Loucy (cell line): Measurements from ENCODE around the gene APOM.

Experiments
- EZH2phosphoT487 ChIP-seq: fragments of 200-600 bp; IDR thresholded peaks from 2 replicates; pipeline ENCODE4 v1.6.1; 2018; ENCODE audit warnings: antibody characterized with exemption, mild to moderate bottlenecking, moderate library complexity, borderline replicate concordance
- TF ChIP-seq, protein P1 (sequence below): fragments of 200-600 bp; sonication (generic); conservative IDR thresholded peaks from 2 replicates; pipeline ENCODE4 v1.5.1; 2014; ENCODE audit warnings: mild to moderate bottlenecking, antibody characterized with exemption, low read length

DNA sequence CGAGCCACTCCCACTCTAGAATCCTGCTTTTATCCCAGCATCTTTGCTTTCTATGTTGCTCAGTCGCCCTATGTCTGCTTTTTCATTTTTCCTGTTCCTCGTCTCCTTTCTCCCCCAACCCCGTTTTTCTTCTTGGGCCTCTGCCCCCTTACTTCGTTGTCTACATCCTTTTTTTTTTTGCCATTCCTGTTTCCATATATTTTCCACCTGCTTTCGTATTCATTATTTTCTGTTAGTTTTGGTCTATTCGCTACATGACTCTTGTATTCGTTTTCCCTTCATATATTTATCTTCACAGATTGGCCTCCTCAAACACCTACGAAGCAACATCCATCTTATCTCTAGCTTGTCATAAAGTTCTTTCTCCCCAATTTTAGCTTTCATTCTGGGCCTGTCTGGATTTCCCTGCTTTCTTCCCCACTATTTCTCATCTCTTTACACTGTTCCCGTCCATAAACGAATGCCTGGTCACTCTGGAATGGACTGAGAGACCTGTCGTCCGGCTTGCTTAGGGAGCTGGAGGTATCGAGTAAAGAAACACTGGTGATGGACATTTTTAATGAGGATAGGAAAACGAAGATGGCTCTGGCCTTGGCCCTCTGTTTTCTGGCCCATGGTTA lies 34.3 kb upstream of the APOM start:
- TF ChIP-seq, protein P1, sequence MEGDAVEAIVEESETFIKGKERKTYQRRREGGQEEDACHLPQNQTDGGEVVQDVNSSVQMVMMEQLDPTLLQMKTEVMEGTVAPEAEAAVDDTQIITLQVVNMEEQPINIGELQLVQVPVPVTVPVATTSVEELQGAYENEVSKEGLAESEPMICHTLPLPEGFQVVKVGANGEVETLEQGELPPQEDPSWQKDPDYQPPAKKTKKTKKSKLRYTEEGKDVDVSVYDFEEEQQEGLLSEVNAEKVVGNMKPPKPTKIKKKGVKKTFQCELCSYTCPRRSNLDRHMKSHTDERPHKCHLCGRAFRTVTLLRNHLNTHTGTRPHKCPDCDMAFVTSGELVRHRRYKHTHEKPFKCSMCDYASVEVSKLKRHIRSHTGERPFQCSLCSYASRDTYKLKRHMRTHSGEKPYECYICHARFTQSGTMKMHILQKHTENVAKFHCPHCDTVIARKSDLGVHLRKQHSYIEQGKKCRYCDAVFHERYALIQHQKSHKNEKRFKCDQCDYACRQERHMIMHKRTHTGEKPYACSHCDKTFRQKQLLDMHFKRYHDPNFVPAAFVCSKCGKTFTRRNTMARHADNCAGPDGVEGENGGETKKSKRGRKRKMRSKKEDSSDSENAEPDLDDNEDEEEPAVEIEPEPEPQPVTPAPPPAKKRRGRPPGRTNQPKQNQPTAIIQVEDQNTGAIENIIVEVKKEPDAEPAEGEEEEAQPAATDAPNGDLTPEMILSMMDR, result no peak
- no peak for TF ChIP-seq EZH2phosphoT487
